HG03066 (cell line): ENCODE measurements around the gene MAGI1.

ENCODE experiments used
- ATAC-seq: cut with Tn5 transposase; IDR thresholded peaks from one replicate; pipeline ENCODE4 v1.9.1; 2021; ENCODE audit warnings: low read depth; ENCODE audit not compliant: unreplicated experiment

MAGI1 gene

DNA sequence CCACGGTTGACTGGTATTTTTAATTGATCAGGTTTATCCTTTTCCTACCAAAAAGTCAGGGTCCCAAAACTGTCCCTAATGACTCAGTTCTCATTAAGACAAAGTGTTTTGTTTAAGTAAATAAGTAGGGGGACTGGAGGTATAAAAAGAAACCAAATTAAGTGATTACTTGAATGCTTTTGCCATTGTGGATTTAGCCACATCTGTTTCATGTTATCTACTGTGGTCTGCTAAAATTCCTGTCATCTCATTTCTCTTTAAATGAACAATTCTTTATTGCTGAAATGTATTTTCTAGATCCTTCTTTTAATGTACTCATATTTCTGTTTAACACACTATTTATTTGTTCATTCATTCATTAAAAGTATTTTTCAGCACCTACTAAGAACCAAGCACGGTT, 725.1 kb downstream of the MAGI1 start:
- ATAC-seq, result no peak

DNA sequence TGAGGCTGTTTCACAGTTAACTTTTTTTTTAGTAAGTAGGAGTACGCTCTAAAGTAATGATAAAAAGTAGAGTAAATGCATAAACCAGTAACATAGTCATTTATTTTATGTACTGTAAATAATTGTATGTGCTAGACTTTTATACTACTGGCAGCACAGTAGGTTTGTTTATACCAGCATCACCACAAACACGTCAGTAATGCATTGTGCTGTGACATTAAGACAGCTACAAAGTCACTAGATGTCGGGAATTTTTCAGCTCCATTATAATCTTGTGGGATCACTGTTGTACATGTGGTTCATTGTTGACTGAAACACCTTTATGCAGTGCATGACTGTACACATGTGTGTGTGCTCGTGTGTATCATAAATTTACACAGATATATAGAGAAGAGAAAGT, 732.9 kb downstream of the MAGI1 start:
- no peak for ATAC-seq
